ENCODE data around the gene F2. TPM values are rescaled to one million over a fixed set of nuclear protein-coding genes. Genes with fewer than 3 reads are reported as not detected.
A peak's percentile ranks its signal among the peaks of the same experiment; 100 is the strongest.
"Not testable (repeated sequence)": the region's sequence is repeated elsewhere in the genome, so short reads cannot be mapped to it uniquely, and the experiment has no call there.

Gene F2
- not detected for total RNA-seq
- long read RNA-seq: 0 reads

DNA sequence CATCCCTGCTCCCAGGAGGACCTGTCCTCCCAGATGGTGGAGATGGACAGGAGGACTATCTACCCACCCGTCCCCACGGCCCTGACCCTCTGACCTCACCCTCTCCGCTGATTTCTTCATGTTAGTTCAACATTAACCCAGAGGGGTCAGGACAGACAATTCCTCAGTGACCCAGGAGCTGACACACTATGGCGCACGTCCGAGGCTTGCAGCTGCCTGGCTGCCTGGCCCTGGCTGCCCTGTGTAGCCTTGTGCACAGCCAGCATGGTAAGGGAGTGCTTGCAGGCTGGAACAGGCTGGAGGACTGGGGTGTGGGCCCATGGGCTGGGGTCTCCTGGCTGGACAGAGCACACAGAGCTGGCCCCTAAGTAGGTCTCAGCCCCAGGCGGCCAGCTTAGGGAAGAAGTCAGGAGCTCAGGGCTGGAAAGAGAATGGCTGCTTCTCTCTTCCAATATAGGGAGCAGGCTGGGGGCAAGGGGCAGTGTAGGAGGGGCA is at the start of gene F2:
TSS of gene F2 (plus strand) at position 166 of the 495 bp plus-strand sequence. CDS start at position 189, 23 bp downstream.
- Histone ChIP-seq H3K4me3 (no peak within 1 kb of the TSS), H3K9me3 (no peaks in the 10 kb centered on the region), H3K27ac (no peak within 1 kb of the TSS), H3K27me3 (ENCODE audit: low read depth) (no peaks in the 10 kb centered on the region), H3K36me3 (no peaks in the 10 kb centered on the region), H3K4me1 (no peaks in the 10 kb centered on the region)
- no peak for DNase-seq
- intact Hi-C loops (cut with DNase I): no loop called here
- peak in 1 of 2 donors; percentile 26 for ATAC-seq
- TF ChIP-seq, protein P1, sequence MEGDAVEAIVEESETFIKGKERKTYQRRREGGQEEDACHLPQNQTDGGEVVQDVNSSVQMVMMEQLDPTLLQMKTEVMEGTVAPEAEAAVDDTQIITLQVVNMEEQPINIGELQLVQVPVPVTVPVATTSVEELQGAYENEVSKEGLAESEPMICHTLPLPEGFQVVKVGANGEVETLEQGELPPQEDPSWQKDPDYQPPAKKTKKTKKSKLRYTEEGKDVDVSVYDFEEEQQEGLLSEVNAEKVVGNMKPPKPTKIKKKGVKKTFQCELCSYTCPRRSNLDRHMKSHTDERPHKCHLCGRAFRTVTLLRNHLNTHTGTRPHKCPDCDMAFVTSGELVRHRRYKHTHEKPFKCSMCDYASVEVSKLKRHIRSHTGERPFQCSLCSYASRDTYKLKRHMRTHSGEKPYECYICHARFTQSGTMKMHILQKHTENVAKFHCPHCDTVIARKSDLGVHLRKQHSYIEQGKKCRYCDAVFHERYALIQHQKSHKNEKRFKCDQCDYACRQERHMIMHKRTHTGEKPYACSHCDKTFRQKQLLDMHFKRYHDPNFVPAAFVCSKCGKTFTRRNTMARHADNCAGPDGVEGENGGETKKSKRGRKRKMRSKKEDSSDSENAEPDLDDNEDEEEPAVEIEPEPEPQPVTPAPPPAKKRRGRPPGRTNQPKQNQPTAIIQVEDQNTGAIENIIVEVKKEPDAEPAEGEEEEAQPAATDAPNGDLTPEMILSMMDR (IDR thresholded peaks at IDR 0.05): no peak

GRCh38 chr11:46669711-46670139 is 49.3 kb upstream of the F2 start:
- H3K27ac ChIP-seq: peak overlapping the region; percentile 19
- peak in 1 of 2 donors; percentile 30 for ATAC-seq
- H3K4me1 ChIP-seq: peaks cover 27% of the 10 kb centered on the region
- no peak for DNase-seq
- no peaks in the 10 kb centered on the region for H3K27me3 ChIP-seq (ENCODE audit: low read depth)
- peaks cover 92% of the 10 kb centered on the region for H3K36me3 ChIP-seq
- TF ChIP-seq, protein P1 (IDR thresholded peaks at IDR 0.05): peak; percentile 23
- H3K4me3 ChIP-seq: no peak overlapping the region
- H3K9me3 ChIP-seq: no peaks in the 10 kb centered on the region
- intact Hi-C loops (cut with DNase I): no loop called here

DNA sequence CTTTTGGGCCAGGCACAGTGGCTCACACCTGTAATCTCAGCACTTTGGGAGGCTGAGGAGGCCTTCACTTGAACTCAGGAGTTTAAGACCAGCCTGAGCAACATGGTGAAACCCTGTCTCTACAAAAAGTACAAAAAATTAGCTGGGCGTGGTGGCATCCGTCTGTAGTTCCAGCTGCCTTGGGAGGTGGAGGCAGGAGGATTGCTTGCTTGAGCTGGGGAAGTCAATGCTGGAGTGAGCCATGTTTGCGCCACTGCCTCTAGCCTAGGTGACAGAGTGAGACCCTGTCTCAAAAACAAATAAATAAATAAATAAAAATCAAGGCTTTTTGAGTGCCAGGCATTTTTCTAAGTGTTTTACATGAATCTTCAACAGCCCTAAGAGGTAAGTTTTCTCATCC is 48.5 kb upstream of the F2 start:
- ATAC-seq; DNase-seq; H3K27me3 ChIP-seq (ENCODE audit: low read depth); H3K9me3 ChIP-seq; H3K4me3 ChIP-seq; intact Hi-C loops (cut with DNase I): not testable (repeated sequence)
- Histone ChIP-seq H3K27ac (peak overlapping the region; percentile 19), H3K4me1 (peaks cover 35% of the 10 kb centered on the region), H3K36me3 (peaks cover 84% of the 10 kb centered on the region)

DNA sequence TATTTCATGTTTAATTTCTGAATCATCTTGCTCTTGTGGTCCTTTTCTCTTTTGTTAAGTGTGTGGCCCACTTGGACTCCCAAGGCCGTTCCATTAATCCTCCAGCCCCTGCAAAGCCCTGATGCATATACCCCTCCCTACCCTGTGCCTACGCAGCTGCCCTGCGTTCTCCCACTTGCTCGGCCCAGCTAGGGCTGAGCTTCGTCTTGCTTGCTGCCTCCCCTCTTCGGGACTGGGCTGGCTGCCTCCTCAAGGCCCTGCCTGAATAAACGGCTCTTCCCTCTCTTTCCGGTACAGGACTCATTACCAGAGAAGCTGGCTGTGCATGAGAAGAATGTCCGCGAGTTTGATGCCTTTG is 47.1 kb upstream of the F2 start:
- Histone ChIP-seq H3K4me3 (no peak overlapping the region), H3K36me3 (peaks cover 77% of the 10 kb centered on the region), H3K27me3 (ENCODE audit: low read depth) (no peaks in the 10 kb centered on the region), H3K4me1 (peaks cover 49% of the 10 kb centered on the region), H3K27ac (peak overlapping the region; percentile 48), H3K9me3 (no peaks in the 10 kb centered on the region)
- TF ChIP-seq, protein P1 (IDR thresholded peaks at IDR 0.05): no peak
- DNase-seq: no peak
- ATAC-seq: no peak
- intact Hi-C loops (cut with DNase I): no loop called here

DNA sequence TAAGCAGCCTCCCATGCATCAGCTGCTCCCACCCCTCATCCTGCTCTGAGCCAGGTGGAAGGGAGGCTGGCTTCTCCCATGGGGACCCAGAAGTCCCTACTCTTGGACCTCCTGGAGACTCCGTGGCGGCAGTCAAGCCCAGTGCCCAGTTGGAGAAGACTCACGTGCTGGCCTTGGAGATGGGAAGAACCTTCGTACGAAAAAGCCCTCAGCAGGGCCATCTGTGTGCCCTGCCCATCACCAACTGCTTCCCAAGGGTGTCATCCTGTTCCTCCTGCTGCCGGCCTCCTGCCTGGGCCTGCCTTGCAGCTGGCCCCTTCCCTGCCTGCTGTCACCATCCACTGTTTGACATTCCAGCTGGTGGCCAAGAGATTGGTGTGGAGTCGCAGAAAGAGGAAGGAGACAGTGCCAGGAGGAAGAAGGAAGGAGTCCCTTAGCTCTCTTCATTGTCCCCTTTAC is 46.6 kb upstream of the F2 start:
- ATAC-seq (no peak), DNase-seq (no peak)
- intact Hi-C loops (cut with DNase I): no loop called here
- peaks cover 53% of the 10 kb centered on the region for H3K4me1 ChIP-seq
- TF ChIP-seq, protein P1 (IDR thresholded peaks at IDR 0.05): no peak
- no peak overlapping the region for H3K4me3 ChIP-seq
- peak overlapping the region; percentile 18 for H3K27ac ChIP-seq
- H3K36me3 ChIP-seq: peaks cover 76% of the 10 kb centered on the region
- no peaks in the 10 kb centered on the region for H3K27me3 ChIP-seq (ENCODE audit: low read depth)
- no peaks in the 10 kb centered on the region for H3K9me3 ChIP-seq

GRCh38 chr11:46673713-46674462 is 45.1 kb upstream of the F2 start:
- intact Hi-C loops (cut with DNase I): no loop called here
- peak overlapping the region; percentile 79 for H3K27ac ChIP-seq
- DNase-seq (no peak), ATAC-seq (peak; percentile 4 to 12)
- no peak overlapping the region for H3K4me3 ChIP-seq
- no peaks in the 10 kb centered on the region for H3K27me3 ChIP-seq (ENCODE audit: low read depth)
- peaks cover 76% of the 10 kb centered on the region for H3K36me3 ChIP-seq
- TF ChIP-seq, protein P1 (IDR thresholded peaks at IDR 0.05): no peak
- H3K9me3 ChIP-seq: no peaks in the 10 kb centered on the region
- H3K4me1 ChIP-seq: peaks cover 53% of the 10 kb centered on the region

All from lower lobe of right lung (tissue), 2 donors.